ENCODE data around the gene CHRM5.
A peak's percentile ranks its signal among the peaks of the same experiment; 100 is the strongest.

The CHRM5 gene

GRCh38 chr15:33968224-33968623, at the start of gene CHRM5:
CHRM5 (plus strand) TSS chr15:33968497; CDS start chr15:34062718, 94,221 bp downstream.
- DNase-seq (ENCODE audit: low spot score) = no peak

- DNase-seq (ENCODE audit: low spot score) = no peak
These were observed 44.9 kb upstream of the CHRM5 start for GRCh38 chr15:33923446-33923845.

- no peak for DNase-seq (ENCODE audit: low spot score)
These were observed 42.0 kb upstream of the CHRM5 start for GRCh38 chr15:33926260-33926659.

- no peak for DNase-seq (ENCODE audit: low spot score)
These were observed 35.6 kb upstream of the CHRM5 start for GRCh38 chr15:33932734-33933133.

GRCh38 chr15:33934396-33934795, 33.9 kb upstream of the CHRM5 start:
- DNase-seq (ENCODE audit: low spot score) = no peak

- peak; percentile 11 for DNase-seq (ENCODE audit: low spot score)
These were observed 33.4 kb upstream of the CHRM5 start for GRCh38 chr15:33934921-33935320.

GRCh38 chr15:33941279-33942063, 26.8 kb upstream of the CHRM5 start:
- DNase-seq (ENCODE audit: low spot score) = no peak

- DNase-seq (ENCODE audit: low spot score) = no peak
These were observed 22.1 kb upstream of the CHRM5 start for GRCh38 chr15:33946152-33946551.

- no peak for DNase-seq (ENCODE audit: low spot score)
These were observed 12.4 kb upstream of the CHRM5 start for GRCh38 chr15:33955945-33956344.

- DNase-seq (ENCODE audit: low spot score) = no peak
These were observed 11.9 kb upstream of the CHRM5 start for GRCh38 chr15:33956397-33956796.

GRCh38 chr15:33959844-33960548, 8.3 kb upstream of the CHRM5 start:
- DNase-seq (ENCODE audit: low spot score) = no peak

GRCh38 chr15:33960549-33960935, 7.8 kb upstream of the CHRM5 start:
- no peak for DNase-seq (ENCODE audit: low spot score)

- peak; percentile 17 for DNase-seq (ENCODE audit: low spot score)
These were observed 4.2 kb upstream of the CHRM5 start for GRCh38 chr15:33963831-33964664.

GRCh38 chr15:33964665-33965040, 3.6 kb upstream of the CHRM5 start:
- DNase-seq (ENCODE audit: low spot score) = no peak

- DNase-seq (ENCODE audit: low spot score) = no peak
These were observed 524 bp downstream of the CHRM5 start for GRCh38 chr15:33968821-33969220.

GRCh38 chr15:33971811-33972210, 3.5 kb downstream of the CHRM5 start:
- DNase-seq (ENCODE audit: low spot score) = no peak

GRCh38 chr15:33975022-33975565, 6.8 kb downstream of the CHRM5 start:
- DNase-seq (ENCODE audit: low spot score) = no peak

- no peak for DNase-seq (ENCODE audit: low spot score)
These were observed 11.9 kb downstream of the CHRM5 start for GRCh38 chr15:33980159-33980558.

- DNase-seq (ENCODE audit: low spot score) = no peak
These were observed 14.2 kb downstream of the CHRM5 start for GRCh38 chr15:33982516-33982915.

GRCh38 chr15:33985287-33985686, 17.0 kb downstream of the CHRM5 start:
- peak; percentile 72 for DNase-seq (ENCODE audit: low spot score)

- DNase-seq (ENCODE audit: low spot score) = no peak
These were observed 17.5 kb downstream of the CHRM5 start for GRCh38 chr15:33985751-33986150.

- no peak for DNase-seq (ENCODE audit: low spot score)
These were observed 19.1 kb downstream of the CHRM5 start for GRCh38 chr15:33987444-33987843.

Measured in hepatic stellate cell (primary cell).